ENCODE data around the gene PLAGL2.

Gene PLAGL2

DNA sequence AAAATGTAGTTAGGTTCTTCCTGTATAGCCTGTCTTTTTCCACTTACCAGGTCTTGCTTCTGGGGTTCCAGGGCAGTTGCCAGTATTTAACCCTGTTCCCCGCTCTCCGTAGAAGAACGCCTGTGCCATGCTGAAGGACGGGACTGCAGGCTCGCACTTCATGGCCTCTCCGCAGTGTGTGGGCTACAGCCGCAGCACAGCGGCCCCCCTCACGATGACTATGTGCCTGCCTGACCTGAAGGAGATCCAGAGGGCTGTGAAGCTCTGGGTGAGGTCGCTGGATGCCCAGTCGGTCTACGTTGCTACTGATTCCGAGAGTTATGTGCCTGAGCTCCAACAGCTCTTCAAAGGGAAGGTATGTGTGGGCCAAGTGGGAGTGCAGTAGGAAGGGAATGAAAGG, 23.2 kb upstream of the PLAGL2 start:
- DNase-seq (ENCODE audit: low read depth): no peak

GRCh38 chr20:32229251-32229747, 21.8 kb upstream of the PLAGL2 start:
- DNase-seq (ENCODE audit: low read depth): no peak

DNA sequence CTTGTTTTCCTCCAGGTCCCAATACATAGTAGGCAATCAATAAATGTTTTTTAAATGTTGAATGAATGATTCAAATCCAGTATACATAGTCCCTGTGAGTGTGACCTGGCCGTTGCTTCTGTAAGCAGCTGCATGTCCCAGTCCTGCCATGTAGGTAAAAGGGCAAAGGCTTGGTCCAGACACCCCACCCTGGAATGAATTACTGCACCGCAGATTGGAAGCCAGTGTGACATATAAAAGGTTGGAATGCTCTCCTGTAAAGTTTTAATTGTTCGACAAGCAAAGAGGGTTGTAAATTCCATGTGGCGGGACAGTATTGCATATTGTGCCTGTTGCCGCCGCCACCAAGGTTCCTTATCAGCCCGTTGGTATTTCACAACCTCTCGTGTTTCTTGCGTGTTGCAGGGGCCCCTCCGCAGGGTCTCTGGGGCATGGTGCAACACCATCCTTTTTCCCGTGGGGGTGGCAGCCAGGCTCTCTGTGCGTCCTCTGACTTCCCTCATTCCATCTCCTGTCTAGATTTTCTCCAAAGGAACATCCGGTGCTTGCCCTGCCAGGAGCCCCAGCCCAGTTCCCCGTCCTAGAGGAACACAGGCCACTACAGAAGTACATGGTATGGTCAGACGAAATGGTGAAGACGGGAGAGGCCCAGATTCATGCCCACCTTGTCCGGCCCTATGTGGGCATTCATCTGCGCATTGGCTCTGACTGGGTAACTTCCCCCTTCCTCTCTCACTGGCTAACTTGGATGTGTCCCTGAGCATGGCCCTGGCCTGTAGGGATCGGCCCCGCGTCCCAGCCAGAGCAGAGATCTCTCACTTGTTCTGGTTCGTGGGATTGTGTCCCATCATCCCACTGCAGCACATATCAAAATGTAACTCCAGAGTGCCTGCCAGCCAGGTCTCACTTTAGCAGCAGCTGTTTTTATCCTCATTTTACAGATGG, 20.5 kb upstream of the PLAGL2 start:
- DNase-seq (ENCODE audit: low read depth): no peak

- no peak for DNase-seq (ENCODE audit: low read depth)
Measured at GRCh38 chr20:32227306-32227705, 19.8 kb upstream of the PLAGL2 start.

DNA sequence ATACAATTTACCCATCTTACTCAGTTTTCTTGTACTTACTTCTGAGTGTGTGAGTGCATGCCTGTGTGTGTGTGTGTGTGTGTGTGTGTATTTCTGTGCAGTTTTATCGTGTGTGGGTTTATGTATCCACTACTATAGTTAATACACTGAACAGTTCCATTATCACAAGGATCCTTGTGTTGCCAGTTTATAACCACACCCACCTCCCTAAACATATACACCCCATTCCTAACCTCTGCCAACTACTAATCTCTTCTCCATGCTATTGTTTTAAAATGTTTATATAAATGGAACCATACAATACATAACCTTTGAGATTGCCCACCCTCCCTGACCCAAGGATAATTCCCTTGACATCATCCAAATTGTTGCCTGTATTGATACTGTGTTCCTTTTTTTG, 18.8 kb upstream of the PLAGL2 start:
- DNase-seq (ENCODE audit: low read depth): no peak

GRCh38 chr20:32224463-32224862, 16.9 kb upstream of the PLAGL2 start:
- DNase-seq (ENCODE audit: low read depth): no peak

DNA sequence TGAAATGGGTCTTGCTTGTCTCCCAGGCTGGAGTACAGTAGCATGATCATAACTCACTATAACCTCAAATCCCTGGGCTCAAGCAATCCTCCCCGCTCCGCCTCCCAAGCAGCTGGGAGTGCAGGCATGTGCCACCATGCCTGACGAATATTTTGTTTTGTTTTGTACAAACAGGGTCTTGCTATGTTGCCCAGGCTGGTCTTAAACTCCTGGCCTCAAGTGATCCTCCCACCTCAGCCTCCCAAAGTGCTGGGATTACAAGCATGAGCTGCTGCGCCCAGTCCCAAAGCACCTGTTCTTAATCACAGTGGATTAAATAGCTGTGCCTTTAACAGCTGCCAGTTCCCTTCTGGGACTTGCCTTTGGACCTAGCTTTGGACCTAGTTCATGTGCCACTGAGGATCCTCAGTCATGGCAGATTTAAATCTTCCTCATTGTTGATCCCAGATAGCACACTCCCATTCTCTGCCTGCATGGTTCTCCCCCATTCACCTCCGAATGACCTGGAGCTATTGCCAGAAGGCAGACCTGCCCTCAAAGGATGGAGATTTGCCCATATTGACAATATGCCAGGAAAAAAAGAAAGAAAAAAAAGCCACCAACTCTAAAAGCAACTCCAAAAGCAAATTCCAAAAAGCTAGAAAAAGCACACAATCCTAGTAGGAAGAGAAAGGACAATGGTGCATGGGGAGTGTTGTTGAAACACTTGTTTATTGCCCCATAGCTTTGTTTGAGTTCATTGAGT, 10.8 kb upstream of the PLAGL2 start:
- no peak for DNase-seq (ENCODE audit: low read depth)

GRCh38 chr20:32216179-32217142, 8.9 kb upstream of the PLAGL2 start:
- DNase-seq (ENCODE audit: low read depth): no peak

GRCh38 chr20:32215729-32216128, 8.2 kb upstream of the PLAGL2 start:
- no peak for DNase-seq (ENCODE audit: low read depth)

GRCh38 chr20:32215147-32215546, 7.6 kb upstream of the PLAGL2 start:
- no peak for DNase-seq (ENCODE audit: low read depth)

DNA sequence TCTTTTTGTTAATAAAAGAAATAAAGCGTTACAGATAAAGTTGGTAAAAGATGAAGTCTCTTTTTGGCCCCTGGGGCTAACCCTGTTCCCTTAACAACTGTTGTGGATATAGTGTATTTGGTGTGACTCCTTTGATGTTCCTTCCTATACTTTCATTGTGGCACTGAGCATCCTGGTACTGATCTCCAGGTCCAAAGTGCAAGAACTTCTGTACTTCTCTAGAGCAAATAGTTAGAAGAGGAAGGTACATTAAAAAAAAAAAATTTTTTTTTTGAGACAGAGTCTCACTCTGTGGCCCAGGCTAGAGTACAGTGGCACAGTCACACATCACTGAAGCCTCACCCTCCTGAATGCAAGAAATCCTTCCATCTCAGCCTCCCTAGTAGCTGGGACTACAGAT, 6.3 kb upstream of the PLAGL2 start:
- DNase-seq (ENCODE audit: low read depth): no peak

GRCh38 chr20:32209850-32210605, 2.5 kb upstream of the PLAGL2 start:
- no peak for DNase-seq (ENCODE audit: low read depth)

DNA sequence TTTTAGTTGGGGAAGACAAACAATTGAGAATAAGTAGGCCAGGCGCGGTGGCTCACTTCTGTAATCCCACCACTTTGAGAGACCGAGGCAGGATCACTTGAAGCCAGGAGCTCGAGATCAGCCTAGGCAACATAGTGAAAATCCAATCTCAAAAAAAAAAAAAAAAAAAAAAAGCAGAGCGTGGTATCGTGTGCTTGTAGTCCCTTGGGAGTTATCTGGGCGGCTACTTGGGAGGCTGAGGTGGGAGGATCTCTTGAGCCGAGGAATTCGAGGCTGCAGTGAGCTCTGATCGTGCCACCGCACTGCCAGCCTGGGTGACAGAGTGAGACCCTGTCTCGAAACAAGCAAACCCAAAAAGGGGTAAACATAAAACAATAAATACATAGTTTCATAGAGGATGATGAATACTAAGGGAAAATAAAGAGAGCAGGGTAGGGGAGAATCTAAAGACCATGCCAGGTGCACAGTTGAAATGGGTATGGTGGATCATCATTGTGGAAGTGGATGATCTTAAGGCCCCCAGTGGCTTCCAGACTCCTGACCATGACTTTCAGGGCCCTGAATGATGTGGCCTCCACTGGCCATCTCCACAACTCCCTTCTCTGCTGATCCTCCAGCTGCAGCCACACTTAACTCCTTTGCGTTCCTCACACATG, 1.1 kb upstream of the PLAGL2 start:
- no peak for DNase-seq (ENCODE audit: low read depth)

- DNase-seq (ENCODE audit: low read depth): no peak
Measured at GRCh38 chr20:32206760-32207625, 550 bp downstream of the PLAGL2 start.

- no peak for DNase-seq (ENCODE audit: low read depth)
Measured at GRCh38 chr20:32205843-32206759, 1.4 kb downstream of the PLAGL2 start.

DNA sequence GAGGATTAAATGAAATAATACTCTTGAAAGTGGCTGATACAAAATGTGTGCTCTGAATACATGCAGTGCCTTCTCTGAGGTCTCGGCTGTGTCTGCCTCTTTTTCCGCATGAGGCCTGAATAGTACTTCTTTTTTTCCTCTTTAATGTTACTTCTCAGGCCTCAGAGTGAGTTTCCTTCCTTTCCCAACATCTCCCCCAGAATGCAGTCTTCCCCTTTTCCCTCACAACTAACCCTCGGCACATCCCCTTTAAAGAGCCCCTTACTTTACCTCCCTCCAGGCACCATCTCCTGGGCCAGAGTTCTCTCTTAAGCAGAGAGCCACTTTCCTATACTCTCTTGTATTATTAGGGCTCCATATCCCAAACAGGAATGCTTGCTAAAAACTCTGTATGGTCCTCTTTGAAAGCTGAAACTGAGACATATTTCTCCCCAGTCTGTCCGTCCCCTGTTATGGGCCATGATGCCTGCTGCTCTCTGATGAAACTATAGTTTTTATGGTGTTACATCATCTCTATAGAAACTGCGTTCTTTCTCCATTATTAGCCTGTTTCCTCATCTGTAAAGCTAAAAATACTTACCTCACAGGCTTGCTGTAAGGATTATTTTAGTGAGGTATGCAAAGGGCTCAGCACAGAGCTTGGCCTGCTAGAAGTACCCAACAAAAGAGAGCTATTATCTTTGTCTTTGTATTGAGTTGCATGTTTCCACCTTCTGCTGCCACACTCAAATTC, 2.3 kb downstream of the PLAGL2 start:
- DNase-seq (ENCODE audit: low read depth): peak; percentile 34

DNA sequence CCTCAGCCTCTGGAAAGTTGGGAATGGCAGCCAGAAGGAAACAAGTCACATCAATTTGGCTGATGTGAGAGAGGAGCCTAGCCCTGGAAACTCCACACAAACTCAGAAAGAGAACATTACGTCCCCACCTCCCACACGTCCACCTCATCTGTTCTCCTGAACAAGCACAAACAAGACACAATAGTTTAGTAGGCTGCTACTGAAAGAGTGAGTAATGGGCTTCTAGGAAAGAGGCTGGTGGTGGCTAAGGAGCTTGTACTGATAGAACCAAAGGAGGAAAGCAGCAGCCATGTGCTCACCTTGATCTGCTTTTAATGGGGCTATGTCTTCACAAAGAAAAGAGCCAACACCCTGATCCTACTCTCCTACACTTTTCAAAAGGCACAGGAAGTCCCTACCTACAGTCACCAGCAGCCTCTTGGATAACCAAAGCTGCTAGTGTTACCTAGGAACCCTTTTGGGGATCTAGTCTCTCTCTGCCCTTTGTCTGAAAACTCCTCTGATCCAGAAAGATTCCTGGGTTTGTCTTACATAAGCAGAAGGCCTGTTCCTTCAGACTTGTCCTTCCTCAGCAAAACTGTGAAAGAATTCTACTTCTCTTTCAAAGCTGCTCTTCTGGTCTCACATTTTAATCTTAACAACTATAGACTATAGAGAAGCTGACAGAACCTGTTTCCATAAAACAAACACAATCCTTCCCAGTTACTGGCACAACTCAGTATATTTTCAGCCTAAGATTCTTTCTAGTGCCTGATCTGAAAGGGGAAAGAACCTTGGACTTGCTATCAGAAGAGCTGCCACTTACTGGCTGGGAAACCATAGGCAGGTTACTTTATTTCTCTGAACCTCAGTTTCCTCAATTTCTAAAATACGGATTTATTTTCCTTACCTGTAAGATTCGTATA, 3.1 kb downstream of the PLAGL2 start:
- DNase-seq (ENCODE audit: low read depth): no peak
